Measurements from ENCODE around the gene PCDHA1. TPM values are rescaled to one million over a fixed set of nuclear protein-coding genes. Genes with fewer than 3 reads are reported as not detected.
A peak's percentile ranks its signal among the peaks of the same experiment; 100 is the strongest.

PCDHA1 gene
- total and polyA plus RNA-seq, 2 of the 13 experiments (the other 11 are each of a cell fraction or from before 2014, with no cell fraction given): not detected

- no peak for TF ChIP-seq SNAPC4 (CRISPR knock-in tag; IDR thresholded peaks at IDR 0.05)
These were observed 256.6 kb downstream of the PCDHA1 start (continued) for GRCh38 chr5:141042555-141042954.

GRCh38 chr5:141050622-141051520 lies 264.9 kb downstream of the PCDHA1 start, which contains the start of gene PCDHB1:
PCDHB1 (plus strand) TSS chr5:141051374; CDS start chr5:141051471, 97 bp downstream.
- H3K4me2 ChIP-seq (ENCODE audit: low read depth, low read length): peak within 1 kb of the TSS; percentile 14; the same call in 1 of the 2 replicates
- no peak for FAIRE-seq
- H3K9ac ChIP-seq (ENCODE audit: insufficient read depth, low read depth, low read length): no peak within 1 kb of the TSS

More at GRCh38 chr5:141050622-141051520, 264.9 kb downstream of the PCDHA1 start, which contains the start of gene PCDHB1:
- Histone ChIP-seq H2AFZ (ENCODE audit: low read length) (no peak within 1 kb of the TSS), H3K36me3 (replicated peaks in 1 of 2; ENCODE audit: control insufficient read depth in 1 of 2, insufficient read depth in 2 of 2, low read length in 2 of 2) (no peaks in the 10 kb centered on the region), H3K27me3 (ENCODE audit: control insufficient read depth in 1 of 2, insufficient read depth in 2 of 2, low read length in 2 of 2) (peaks cover 0 to 20% of the 10 kb centered on the region in 2 experiments; a peak in 3 of 5 replicates), H3K79me2 (ENCODE audit: insufficient read depth, low read length) (no peaks in the 10 kb centered on the region), H3K4me1 (ENCODE audit: insufficient read depth, low read length) (no peaks in the 10 kb centered on the region), H3K4me3 (replicated peaks in 1 of 3; ENCODE audit: insufficient read depth in 1 of 3, low read depth in 2 of 3, low read length in 3 of 3) (peak within 1 kb of the TSS in 1 of 3 experiments; percentile 7; a peak in 1 of 6 replicates), H3K27ac (ENCODE audit: extremely low read length, insufficient read depth, low read length) (no peak within 1 kb of the TSS), H4K20me1 (ENCODE audit: insufficient read depth, low read length) (no peaks in the 10 kb centered on the region), H3K9me3 (ENCODE audit: low read length) (no peaks in the 10 kb centered on the region)
- WGBS (ENCODE audit: low lambda C conversion rate): 49% methylated on average over 20 of the region's 20 CpGs
- intact Hi-C loops (cut with micrococcal nuclease; ENCODE audit: unreplicated experiment) (no loop called here), in situ Hi-C loops (cut with HindIII; ENCODE audit: extremely low pct_ligation_motif_present, low pct_unique_long_range_greater_than_20kb) (no loop called here)
- CTCF ChIA-PET (ENCODE audit: low intra/inter-chr PET ratio, low total read pairs): no interaction called here
- no peak for ATAC-seq
- POLR2A ChIA-PET: no interaction called here
- BruUV-seq (replicated peaks): no TSS peak
- TF ChIP-seq NFIC (IDR thresholded peaks at IDR 0.05; ENCODE audit: low read length) (no peak), CBFB (CRISPR knock-in tag; IDR thresholded peaks at IDR 0.05) (no peak), ZSCAN12 (CRISPR knock-in tag; IDR thresholded peaks at IDR 0.05) (no peak), MXD4 (CRISPR knock-in tag; IDR thresholded peaks at IDR 0.05) (no peak), TFE3 (CRISPR knock-in tag; IDR thresholded peaks at IDR 0.05) (no peak), ZNF460 (CRISPR knock-in tag; IDR thresholded peaks at IDR 0.05; ENCODE audit: borderline replicate concordance) (no peak), ZBTB25 (CRISPR knock-in tag; IDR thresholded peaks at IDR 0.05) (no peak), ATF3 (CRISPR knock-in tag; IDR thresholded peaks at IDR 0.05) (no peak), SSRP1 (CRISPR knock-in tag; IDR thresholded peaks at IDR 0.05) (no peak), SETDB1 (CRISPR knock-in tag; IDR thresholded peaks at IDR 0.05; ENCODE audit: borderline replicate concordance) (no peak), ZNF598 (CRISPR knock-in tag; IDR thresholded peaks at IDR 0.05; ENCODE audit: borderline replicate concordance) (no peak)
- DNase-seq (ENCODE audit: low spot score): no peak
